Mucosa of stomach (tissue), 1 donor: Measurements from ENCODE around the gene COX6B1.
"Not testable (repeated sequence)": the region's sequence is repeated elsewhere in the genome, so short reads cannot be mapped to it uniquely, and the experiment has no call there.

Source experiments
- H3K27me3 ChIP-seq: one replicate; pipeline ENCODE4 v1.7.0; 2013; ENCODE audit warnings: mild to moderate bottlenecking, low read length; ENCODE audit not compliant: control insufficient read depth, insufficient read depth
- H3K36me3 ChIP-seq: one replicate; pipeline ENCODE4 v1.7.0; 2013; ENCODE audit warnings: low read length; ENCODE audit not compliant: control insufficient read depth, insufficient read depth
- H3K4me1 ChIP-seq: one replicate; pipeline ENCODE4 v1.7.0; 2013; ENCODE audit warnings: mild to moderate bottlenecking, low read length; ENCODE audit not compliant: control insufficient read depth, insufficient read depth
- H3K4me3 ChIP-seq: one replicate; pipeline ENCODE4 v1.7.0; 2013; ENCODE audit warnings: low read length
- H3K9ac ChIP-seq: one replicate; pipeline ENCODE4 v1.7.0; 2013; ENCODE audit warnings: mild to moderate bottlenecking, low read length, moderate library complexity
- H3K9me3 ChIP-seq: one replicate; pipeline ENCODE4 v1.7.0; 2013; ENCODE audit warnings: mild to moderate bottlenecking, low read length, moderate library complexity; ENCODE audit not compliant: control insufficient read depth
- donor health status: Pancreatic carcinoma.

COX6B1 gene

GRCh38 chr19:35639863-35640262 is 8.3 kb upstream of the COX6B1 start:
- Histone ChIP-seq H3K9ac (no peak overlapping the region), H3K4me1 (peaks cover 12% of the 10 kb centered on the region), H3K36me3 (no peaks in the 10 kb centered on the region), H3K27me3 (no peaks in the 10 kb centered on the region), H3K4me3 (no peak overlapping the region), H3K9me3 (no peaks in the 10 kb centered on the region)

- Histone ChIP-seq H3K4me3 (no peak within 1 kb of the TSS), H3K27me3 (no peaks in the 10 kb centered on the region), H3K4me1 (peaks cover 16% of the 10 kb centered on the region), H3K9ac (no peak within 1 kb of the TSS), H3K9me3 (no peaks in the 10 kb centered on the region), H3K36me3 (no peaks in the 10 kb centered on the region)
Observed at GRCh38 chr19:35641515-35642151, 6.5 kb upstream of the COX6B1 start, which contains the start of gene ETV2. Gene ETV2 (plus strand): TSS chr19:35641745. CDS start chr19:35642461, 716 bp downstream.

- Histone ChIP-seq H3K9me3 (no peaks in the 10 kb centered on the region), H3K4me1 (peaks cover 16% of the 10 kb centered on the region), H3K9ac (no peak overlapping the region), H3K36me3 (no peaks in the 10 kb centered on the region), H3K4me3 (no peak overlapping the region), H3K27me3 (no peaks in the 10 kb centered on the region)
Observed at GRCh38 chr19:35642312-35642711, 5.8 kb upstream of the COX6B1 start.

- peaks cover 16% of the 10 kb centered on the region for H3K4me1 ChIP-seq
- H3K9me3 ChIP-seq = no peaks in the 10 kb centered on the region
- H3K4me3 ChIP-seq = peak overlapping the region; percentile 85
- peak overlapping the region; percentile 78 for H3K9ac ChIP-seq
- no peaks in the 10 kb centered on the region for H3K27me3 ChIP-seq
- H3K36me3 ChIP-seq = no peaks in the 10 kb centered on the region
Observed at GRCh38 chr19:35642798-35643254, 5.3 kb upstream of the COX6B1 start.

GRCh38 chr19:35643255-35644205 is 4.6 kb upstream of the COX6B1 start:
- Histone ChIP-seq H3K4me3 (peak overlapping the region; percentile 85), H3K4me1 (peaks cover 16% of the 10 kb centered on the region), H3K27me3 (no peaks in the 10 kb centered on the region), H3K36me3 (no peaks in the 10 kb centered on the region), H3K9me3 (no peaks in the 10 kb centered on the region), H3K9ac (peak overlapping the region; percentile 78)

GRCh38 chr19:35644206-35644986 is 3.7 kb upstream of the COX6B1 start:
- Histone ChIP-seq H3K36me3 (no peaks in the 10 kb centered on the region), H3K9me3 (no peaks in the 10 kb centered on the region), H3K9ac (peak overlapping the region; percentile 78), H3K4me3 (peak overlapping the region; percentile 85), H3K27me3 (no peaks in the 10 kb centered on the region), H3K4me1 (peaks cover 16% of the 10 kb centered on the region)

GRCh38 chr19:35644987-35645679 is 3.0 kb upstream of the COX6B1 start:
- Histone ChIP-seq H3K9me3 (no peaks in the 10 kb centered on the region), H3K27me3 (no peaks in the 10 kb centered on the region), H3K9ac (peak overlapping the region; percentile 53), H3K4me1 (peaks cover 16% of the 10 kb centered on the region), H3K4me3 (peak overlapping the region; percentile 85), H3K36me3 (no peaks in the 10 kb centered on the region)

GRCh38 chr19:35645680-35646511 is 2.2 kb upstream of the COX6B1 start:
- peaks cover 16% of the 10 kb centered on the region for H3K4me1 ChIP-seq
- no peak overlapping the region for H3K9ac ChIP-seq
- no peaks in the 10 kb centered on the region for H3K27me3 ChIP-seq
- H3K9me3 ChIP-seq = no peaks in the 10 kb centered on the region
- H3K4me3 ChIP-seq = no peak overlapping the region
- no peaks in the 10 kb centered on the region for H3K36me3 ChIP-seq

- Histone ChIP-seq H3K9ac (no peak overlapping the region), H3K9me3 (no peaks in the 10 kb centered on the region), H3K4me1 (no peaks in the 10 kb centered on the region), H3K4me3 (no peak overlapping the region), H3K27me3 (no peaks in the 10 kb centered on the region), H3K36me3 (no peaks in the 10 kb centered on the region)
Observed at GRCh38 chr19:35650581-35650980, 2.5 kb downstream of the COX6B1 start.

GRCh38 chr19:35654828-35655227 is 6.7 kb downstream of the COX6B1 start:
- H3K9ac ChIP-seq, H3K9me3 ChIP-seq, H3K4me1 ChIP-seq, H3K27me3 ChIP-seq, H3K36me3 ChIP-seq, H3K4me3 ChIP-seq: not testable (repeated sequence)

- no peaks in the 10 kb centered on the region for H3K36me3 ChIP-seq
Observed at GRCh38 chr19:35655600-35655999, 7.5 kb downstream of the COX6B1 start.

More at GRCh38 chr19:35655600-35655999, 7.5 kb downstream of the COX6B1 start:
- Histone ChIP-seq H3K9me3 (no peaks in the 10 kb centered on the region), H3K9ac (no peak overlapping the region), H3K4me1 (no peaks in the 10 kb centered on the region), H3K27me3 (no peaks in the 10 kb centered on the region), H3K4me3 (no peak overlapping the region)
